Measurements from ENCODE around the gene ROR2.

Gene ROR2

DNA sequence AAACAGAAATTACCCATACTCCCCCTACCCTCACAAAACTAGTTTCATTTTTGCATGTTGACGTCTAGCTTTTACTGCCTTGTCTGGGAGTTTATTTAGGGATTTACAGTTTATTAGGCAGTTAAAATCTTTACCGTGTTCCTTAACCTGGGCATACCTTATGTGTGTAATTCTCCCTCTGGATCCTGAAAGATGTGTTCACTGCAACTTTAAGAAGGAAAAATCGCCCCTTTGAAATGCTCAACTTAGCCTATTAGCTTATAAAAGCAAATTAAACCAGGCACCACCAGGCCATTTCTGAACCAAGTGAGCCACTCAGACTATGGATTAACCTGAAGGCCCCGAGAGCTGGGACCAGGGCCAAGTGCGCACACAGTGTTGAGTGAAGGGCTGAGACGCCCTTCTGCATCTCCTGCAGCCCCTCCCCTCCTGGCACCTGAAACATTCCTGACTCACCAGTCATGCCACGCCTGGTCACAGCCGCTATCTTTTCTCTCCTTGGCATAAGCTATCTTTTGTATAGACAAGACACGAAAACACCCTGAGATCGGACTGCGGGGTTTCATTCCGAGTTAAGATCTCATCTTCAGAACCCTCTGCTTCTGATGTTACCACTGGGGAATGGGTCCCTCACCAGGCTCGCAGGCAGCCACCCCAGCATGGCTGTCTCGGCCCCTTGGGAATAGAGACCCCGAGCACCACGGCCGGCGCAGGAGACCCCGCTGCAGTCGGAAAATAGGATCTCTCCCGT, 111.9 kb downstream of the ROR2 start:
- no peak for DNase-seq

DNA sequence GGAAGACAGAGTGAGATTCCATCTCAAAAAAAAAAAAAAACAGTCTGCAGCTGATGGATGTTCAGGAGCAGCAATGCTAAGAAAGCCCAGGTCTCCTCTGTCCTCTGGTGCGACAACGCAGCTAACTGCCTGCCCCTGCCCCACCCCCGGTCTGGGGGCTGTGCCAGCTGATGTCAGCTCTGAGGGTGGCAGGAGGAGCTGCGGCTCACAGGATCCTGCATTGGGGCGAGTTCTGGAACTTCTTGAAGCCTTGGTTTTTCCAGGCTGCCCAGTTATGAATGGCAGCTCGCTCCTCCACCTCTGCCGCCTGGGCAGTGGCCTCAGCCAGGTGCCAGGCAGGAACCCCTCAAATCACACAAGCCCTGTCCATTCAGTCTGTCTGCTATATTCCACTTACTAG, 113.5 kb downstream of the ROR2 start:
- DNase-seq = no peak

DNA sequence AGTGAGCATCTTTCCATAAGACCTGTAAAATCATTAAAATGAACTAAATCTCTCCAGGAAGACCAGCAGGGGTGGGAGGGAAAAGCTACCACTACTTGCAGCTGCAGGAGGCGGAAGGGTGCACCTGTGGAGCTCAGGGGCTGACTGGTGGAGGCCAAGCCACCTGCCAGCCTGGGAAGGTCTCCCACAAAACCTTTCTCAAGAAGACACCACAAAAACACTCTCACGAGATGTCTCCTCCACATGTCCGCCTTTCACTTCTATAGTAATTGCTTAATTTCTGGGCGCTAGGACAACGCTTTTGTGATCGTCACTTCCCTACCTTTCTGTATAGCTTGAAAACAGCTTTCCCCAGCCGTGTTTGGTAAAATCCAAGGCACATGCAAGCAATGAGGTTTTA, 114.4 kb downstream of the ROR2 start:
- no peak for DNase-seq

- no peak for DNase-seq
Measured at GRCh38 chr9:91835216-91835615, 114.8 kb downstream of the ROR2 start.

GRCh38 chr9:91834740-91835139, 115.3 kb downstream of the ROR2 start:
- no peak for DNase-seq

- no peak for DNase-seq
Measured at GRCh38 chr9:91833878-91834255, 116.2 kb downstream of the ROR2 start.

- no peak for DNase-seq
Measured at GRCh38 chr9:91833096-91833877, 116.7 kb downstream of the ROR2 start.

- no peak for DNase-seq
Measured at GRCh38 chr9:91832322-91832721, 117.7 kb downstream of the ROR2 start.

- DNase-seq = no peak
Measured at GRCh38 chr9:91825866-91826265, 124.2 kb downstream of the ROR2 start.

- DNase-seq = no peak
Measured at GRCh38 chr9:91825422-91825821, 124.6 kb downstream of the ROR2 start.

DNA sequence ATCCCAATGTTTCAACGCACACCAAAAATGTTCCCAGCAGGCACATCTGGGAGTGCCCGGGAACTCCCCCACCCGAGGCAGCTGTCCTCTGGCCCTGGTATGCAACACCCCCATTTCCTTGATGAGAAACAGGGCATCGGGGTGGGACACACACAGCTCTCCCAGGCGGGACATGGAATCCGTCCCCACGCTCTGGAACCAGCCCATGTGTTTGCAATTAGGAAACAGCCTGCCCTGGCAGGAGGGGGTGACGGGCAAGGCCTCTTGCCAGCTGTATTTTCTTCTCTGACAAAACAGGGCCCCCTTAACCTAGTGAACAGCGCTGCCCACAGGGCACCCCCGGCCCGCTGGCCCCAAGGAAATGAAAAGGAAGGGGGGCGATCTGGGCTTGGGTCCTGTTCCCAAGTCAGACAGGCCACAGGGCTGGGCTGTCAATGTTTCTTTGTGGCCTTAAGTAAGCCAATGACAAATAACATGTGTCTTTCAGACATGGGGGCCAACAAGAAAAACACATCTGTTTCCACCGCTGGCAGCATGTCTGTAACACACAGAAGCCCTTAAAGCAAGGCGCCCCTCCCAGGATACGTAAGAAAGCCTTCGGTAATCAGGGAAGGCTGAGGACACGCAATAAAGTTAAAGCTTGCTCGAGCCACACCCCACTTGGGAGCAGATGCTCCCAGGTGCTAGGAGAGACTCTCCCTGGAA, 125.3 kb downstream of the ROR2 start:
- no peak for DNase-seq

DNA sequence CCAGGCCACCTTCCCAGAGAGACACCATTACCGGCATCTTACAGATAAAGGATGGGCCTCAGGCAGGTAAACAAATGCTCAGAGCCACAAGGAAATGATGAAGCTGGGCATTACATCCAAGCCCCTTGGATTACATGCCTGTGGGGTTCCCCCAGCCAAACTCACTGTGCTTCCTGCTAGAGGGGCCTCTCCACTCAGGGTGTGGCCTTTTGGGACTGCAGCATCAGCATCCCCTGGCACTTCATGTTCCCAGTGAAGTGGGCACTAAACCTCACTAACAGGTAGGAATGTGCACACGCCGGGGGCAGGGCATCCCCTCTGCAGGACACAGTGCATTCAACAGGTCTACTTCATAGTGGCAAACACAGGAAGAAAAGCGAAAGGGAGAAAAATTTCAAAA, 125.9 kb downstream of the ROR2 start:
- DNase-seq = no peak

- DNase-seq = no peak
Measured at GRCh38 chr9:91820949-91821880, 128.8 kb downstream of the ROR2 start.

- DNase-seq = no peak
Measured at GRCh38 chr9:91820126-91820750, 129.8 kb downstream of the ROR2 start.

GRCh38 chr9:91818647-91819403, 131.2 kb downstream of the ROR2 start:
- no peak for DNase-seq

DNA sequence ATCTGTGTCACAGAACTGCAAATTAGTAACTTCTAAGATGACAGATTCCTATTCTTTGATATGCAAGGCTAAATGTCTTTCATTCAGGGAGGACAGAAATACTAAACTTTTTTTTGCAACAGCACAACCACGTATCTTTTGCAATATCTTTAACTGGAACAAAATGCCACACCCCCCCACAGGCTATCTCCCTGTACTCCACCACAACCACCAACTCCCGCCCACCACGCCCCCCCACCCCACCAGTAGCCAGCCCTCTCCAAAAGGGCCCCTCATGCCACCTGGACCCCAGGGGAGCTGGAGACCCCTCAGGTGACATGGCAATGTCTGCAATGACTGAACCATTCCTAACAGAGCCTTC, 131.8 kb downstream of the ROR2 start:
- no peak for DNase-seq

GRCh38 chr9:91817493-91818224, 132.4 kb downstream of the ROR2 start:
- no peak for DNase-seq

- no peak for DNase-seq
Measured at GRCh38 chr9:91817106-91817492, 132.9 kb downstream of the ROR2 start.

DNA sequence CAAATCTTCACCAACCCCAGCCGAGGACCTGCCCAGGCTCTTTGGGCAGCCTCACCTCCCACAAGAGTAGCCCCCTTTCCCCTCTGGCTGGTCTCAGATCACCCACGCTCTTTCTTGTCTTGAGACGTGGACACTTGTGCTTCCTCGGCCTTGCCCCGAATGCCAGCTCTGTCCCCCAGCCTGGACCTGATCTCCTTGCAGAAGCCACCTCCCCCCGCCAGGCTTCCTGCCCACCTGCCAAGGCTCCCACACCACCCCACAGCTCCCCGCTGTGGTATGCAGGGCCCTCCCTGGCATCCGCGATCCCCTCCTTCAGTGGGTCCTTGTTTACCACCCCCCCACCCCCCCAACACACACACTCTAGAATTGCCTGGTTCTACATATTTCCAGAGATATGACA, 133.7 kb downstream of the ROR2 start:
- DNase-seq = no peak

GRCh38 chr9:91815896-91816295, 134.1 kb downstream of the ROR2 start:
- DNase-seq = no peak

- no peak for DNase-seq
Measured at GRCh38 chr9:91814753-91815152, 135.3 kb downstream of the ROR2 start.
